ENCODE measurements around the gene FAM117A. TPM values are rescaled to one million over a fixed set of nuclear protein-coding genes. Genes with fewer than 3 reads are reported as not detected.
A peak's percentile ranks its signal among the peaks of the same experiment; 100 is the strongest.

Gene FAM117A
- total and polyA plus RNA-seq, 10 of the 15 experiments (the other 5 are each of a cell fraction or from before 2014, with no cell fraction given), result 2.1 to 29.6 (median 20.0) TPM

DNA sequence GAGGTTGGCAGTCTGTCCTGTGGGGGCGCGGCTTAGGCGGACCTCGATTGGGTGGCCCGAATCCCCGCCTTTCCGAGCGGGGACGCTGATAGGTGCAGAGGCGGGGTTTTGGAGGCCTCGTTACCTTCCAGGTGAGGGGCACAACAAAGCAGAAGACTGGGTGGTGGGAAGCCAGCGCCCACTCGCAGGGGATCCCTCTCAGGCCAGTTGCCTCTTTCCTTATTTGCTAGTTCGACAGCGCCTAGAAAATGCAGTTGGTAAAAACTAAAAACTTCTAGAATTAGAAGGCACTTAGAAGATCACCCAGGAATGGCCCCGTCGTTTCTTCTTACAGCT, 25.3 kb upstream of the FAM117A start:
- ChIA-PET POLR2A (interaction anchor here (1.9 to 3.0 kb wide), 2 partner anchors 25 to 81 kb away, joined by 7 to 27 read pairs; partner anchors contain the start of genes FAM117A and SLC35B1), SMC1A (ENCODE audit: uncharacterized antibody, unreplicated experiment) (interaction anchor here (1.8 to 4.0 kb wide), 2 partner anchors 16 to 80 kb away, joined by 8 to 25 read pairs; partner anchors contain the start of gene SLC35B1), RAD21 (ENCODE audit: unreplicated experiment) (no interaction called here), CTCF (interaction anchor here (1.0 to 3.9 kb wide), 2 partner anchors 41 to 80 kb away, joined by 3 to 34 read pairs; partner anchors contain the start of gene SLC35B1)
- Histone ChIP-seq H4K20me1 (ENCODE audit: control insufficient read depth, insufficient read depth) (no peaks in the 10 kb centered on the region), H3K4me2 (ENCODE audit: control insufficient read depth, insufficient read depth) (peak overlapping the region; percentile 73), H3K79me2 (ENCODE audit: control insufficient read depth, insufficient read depth, low read length) (peaks cover 38% of the 10 kb centered on the region), H3K36me3 (ENCODE audit: control insufficient read depth in 2 of 2, insufficient read depth in 2 of 2, low read length in 1 of 2) (peaks cover 0 to 14% of the 10 kb centered on the region in 2 experiments; a peak in 3 of 4 replicates), H2AFZ (ENCODE audit: control insufficient read depth, low read depth, low read length) (no peak overlapping the region), H3K4me1 (ENCODE audit: control insufficient read depth, insufficient read depth, low read length) (peaks cover 6% of the 10 kb centered on the region), H3K27me3 (replicated peaks in 1 of 2; ENCODE audit: control insufficient read depth in 2 of 2, insufficient read depth in 2 of 2, low read length in 1 of 2) (no peaks in the 10 kb centered on the region), H3K4me3 (peak overlapping the region; percentile 69), H3K9ac (ENCODE audit: control insufficient read depth, insufficient read depth, low read length) (no peak overlapping the region), H3K9me3 (replicated peaks; ENCODE audit: control insufficient read depth, insufficient read depth, low read length) (no peaks in the 10 kb centered on the region), H3K27ac (ENCODE audit: control insufficient read depth, insufficient read depth) (no peak overlapping the region)
- WGBS (ENCODE audit: insufficient coverage, insufficient replicate concordance, low lambda C conversion rate, missing lambda C conversion rate), result 21% methylated on average over 17 of the region's 17 CpGs
- TF ChIP-seq RB1 (IDR thresholded peaks at IDR 0.05; ENCODE audit: borderline replicate concordance) (no peak), STAT1 (conservative IDR thresholded peaks at IDR 0.05) (0 out of 2 replicates have a peak, but pooled peaks have one; percentile 1), ZZZ3 (IDR thresholded peaks at IDR 0.05; ENCODE audit: control insufficient read depth, insufficient read length, low read depth) (no peak), FOXK2 (IDR thresholded peaks at IDR 0.05) (peak; percentile 43; the same call in 1 of the 2 replicates), SIN3A (IDR thresholded peaks at IDR 0.05; ENCODE audit: low read depth, low read length) (peak; percentile 81), RAD51 (IDR thresholded peaks at IDR 0.05) (no peak), TAF1 (IDR thresholded peaks at IDR 0.05; ENCODE audit: borderline replicate concordance, low read depth, low read length) (no peak), SMAD5 (IDR thresholded peaks at IDR 0.05; ENCODE audit: low read depth) (no peak), WRNIP1 (IDR thresholded peaks at IDR 0.05; ENCODE audit: borderline replicate concordance, low read depth, low read length) (no peak), STAT3 (IDR thresholded peaks at IDR 0.05; ENCODE audit: low read depth, low read length) (no peak), RFX5 (IDR thresholded peaks at IDR 0.05; ENCODE audit: low read depth, low read length) (peak; percentile 82; the same call in 1 of the 2 replicates), NFXL1 (IDR thresholded peaks at IDR 0.05; ENCODE audit: borderline replicate concordance) (no peak), BCL11A (IDR thresholded peaks at IDR 0.05; ENCODE audit: low read depth, low read length) (no peak), ASH2L (IDR thresholded peaks at IDR 0.05; ENCODE audit: borderline replicate concordance, low read depth) (no peak)
- TF ChIP-seq, protein P1, sequence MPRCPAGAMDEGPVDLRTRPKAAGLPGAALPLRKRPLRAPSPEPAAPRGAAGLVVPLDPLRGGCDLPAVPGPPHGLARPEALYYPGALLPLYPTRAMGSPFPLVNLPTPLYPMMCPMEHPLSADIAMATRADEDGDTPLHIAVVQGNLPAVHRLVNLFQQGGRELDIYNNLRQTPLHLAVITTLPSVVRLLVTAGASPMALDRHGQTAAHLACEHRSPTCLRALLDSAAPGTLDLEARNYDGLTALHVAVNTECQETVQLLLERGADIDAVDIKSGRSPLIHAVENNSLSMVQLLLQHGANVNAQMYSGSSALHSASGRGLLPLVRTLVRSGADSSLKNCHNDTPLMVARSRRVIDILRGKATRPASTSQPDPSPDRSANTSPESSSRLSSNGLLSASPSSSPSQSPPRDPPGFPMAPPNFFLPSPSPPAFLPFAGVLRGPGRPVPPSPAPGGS (IDR thresholded peaks at IDR 0.05; ENCODE audit: borderline replicate concordance, insufficient read depth, low read depth, low read length, poor library complexity, severe bottlenecking), result no peak
- TF ChIP-seq, protein P2, sequence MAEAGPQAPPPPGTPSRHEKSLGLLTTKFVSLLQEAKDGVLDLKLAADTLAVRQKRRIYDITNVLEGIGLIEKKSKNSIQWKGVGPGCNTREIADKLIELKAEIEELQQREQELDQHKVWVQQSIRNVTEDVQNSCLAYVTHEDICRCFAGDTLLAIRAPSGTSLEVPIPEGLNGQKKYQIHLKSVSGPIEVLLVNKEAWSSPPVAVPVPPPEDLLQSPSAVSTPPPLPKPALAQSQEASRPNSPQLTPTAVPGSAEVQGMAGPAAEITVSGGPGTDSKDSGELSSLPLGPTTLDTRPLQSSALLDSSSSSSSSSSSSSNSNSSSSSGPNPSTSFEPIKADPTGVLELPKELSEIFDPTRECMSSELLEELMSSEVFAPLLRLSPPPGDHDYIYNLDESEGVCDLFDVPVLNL (IDR thresholded peaks at IDR 0.05; ENCODE audit: low read depth, low read length), result peak; percentile 53; the same call in 1 of the 2 replicates
- TF ChIP-seq, protein P3, sequence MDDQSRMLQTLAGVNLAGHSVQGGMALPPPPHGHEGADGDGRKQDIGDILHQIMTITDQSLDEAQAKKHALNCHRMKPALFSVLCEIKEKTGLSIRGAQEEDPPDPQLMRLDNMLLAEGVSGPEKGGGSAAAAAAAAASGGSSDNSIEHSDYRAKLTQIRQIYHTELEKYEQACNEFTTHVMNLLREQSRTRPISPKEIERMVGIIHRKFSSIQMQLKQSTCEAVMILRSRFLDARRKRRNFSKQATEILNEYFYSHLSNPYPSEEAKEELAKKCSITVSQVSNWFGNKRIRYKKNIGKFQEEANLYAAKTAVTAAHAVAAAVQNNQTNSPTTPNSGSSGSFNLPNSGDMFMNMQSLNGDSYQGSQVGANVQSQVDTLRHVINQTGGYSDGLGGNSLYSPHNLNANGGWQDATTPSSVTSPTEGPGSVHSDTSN (IDR thresholded peaks at IDR 0.05; ENCODE audit: insufficient replicate concordance, low read depth, low read length), result no peak
- ATAC-seq (no peak), FAIRE-seq (no peak), DNase-seq (ENCODE audit: low read depth, low spot score) (no peak)
- intact Hi-C loops (cut with micrococcal nuclease; ENCODE audit: unreplicated experiment) (loop anchor here (2.0 kb wide), 2 partner anchors 42 to 446 kb away; no protein-coding TSS in a partner anchor), in situ Hi-C loops (cut with MboI) (loop anchor here (5.0 kb wide), 2 partner anchors 82 to 217 kb away; partner anchors contain the start of gene SLC35B1)
- no TSS peak for BruUV-seq (replicated peaks)

Measured in GM12878 (cell line).